Stimulated activated naive CD8-positive, alpha-beta T cell treated with anti-CD3 and anti-CD28 coated beads, Interleukin-15, Interleukin-2, amounts not matched to agents 100 ng/mL and 50 ng/mL, for 24 hours (primary cell): ENCODE measurements around the gene LMX1B.
"Not testable (repeated sequence)": the region's sequence is repeated elsewhere in the genome, so short reads cannot be mapped to it uniquely, and the experiment has no call there.

Source experiments
- H3K27ac Mint-ChIP-seq: one replicate; pipeline ENCODE4 v1.8.0; 2021; ENCODE audit warnings: mild to moderate bottlenecking, mixed read lengths
- H3K27me3 Mint-ChIP-seq: one replicate; pipeline ENCODE4 v1.8.0; 2021; ENCODE audit warnings: mixed read lengths
- H3K36me3 Mint-ChIP-seq: one replicate; pipeline ENCODE4 v1.8.0; 2021; ENCODE audit warnings: low read depth, mixed read lengths
- H3K4me1 Mint-ChIP-seq: one replicate; pipeline ENCODE4 v1.8.0; 2021; ENCODE audit warnings: low read depth, mixed read lengths
- H3K4me3 Mint-ChIP-seq: one replicate; pipeline ENCODE4 v1.8.0; 2021; ENCODE audit warnings: mild to moderate bottlenecking, mixed read lengths
- H3K9me3 Mint-ChIP-seq: one replicate; pipeline ENCODE4 v1.8.0; 2021; ENCODE audit warnings: mixed read lengths

Gene LMX1B

DNA sequence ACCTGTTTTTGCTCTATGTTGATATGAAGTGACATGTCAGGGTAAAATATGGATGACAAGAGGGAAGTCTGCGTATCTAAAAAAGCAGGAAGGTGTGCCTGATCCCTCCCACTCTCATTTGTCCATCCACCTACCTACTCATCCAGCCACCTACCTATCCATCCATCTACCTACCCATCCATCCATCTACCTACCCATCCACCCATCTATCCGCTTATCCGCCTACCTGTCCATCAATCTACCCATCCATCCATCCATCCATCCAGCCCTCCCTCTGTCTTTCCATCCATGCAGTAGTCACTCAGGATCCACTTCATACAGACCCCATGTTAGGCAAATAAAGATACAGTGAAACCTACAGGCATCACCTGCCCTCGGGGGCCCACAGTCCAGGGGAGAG is 32.4 kb downstream of the LMX1B start:
- Mint-ChIP-seq H3K36me3 (no peaks in the 10 kb centered on the region), H3K4me1 (no peaks in the 10 kb centered on the region), H3K27ac (no peak overlapping the region), H3K27me3 (peaks cover 76% of the 10 kb centered on the region), H3K9me3 (no peaks in the 10 kb centered on the region), H3K4me3 (no peak overlapping the region)

DNA sequence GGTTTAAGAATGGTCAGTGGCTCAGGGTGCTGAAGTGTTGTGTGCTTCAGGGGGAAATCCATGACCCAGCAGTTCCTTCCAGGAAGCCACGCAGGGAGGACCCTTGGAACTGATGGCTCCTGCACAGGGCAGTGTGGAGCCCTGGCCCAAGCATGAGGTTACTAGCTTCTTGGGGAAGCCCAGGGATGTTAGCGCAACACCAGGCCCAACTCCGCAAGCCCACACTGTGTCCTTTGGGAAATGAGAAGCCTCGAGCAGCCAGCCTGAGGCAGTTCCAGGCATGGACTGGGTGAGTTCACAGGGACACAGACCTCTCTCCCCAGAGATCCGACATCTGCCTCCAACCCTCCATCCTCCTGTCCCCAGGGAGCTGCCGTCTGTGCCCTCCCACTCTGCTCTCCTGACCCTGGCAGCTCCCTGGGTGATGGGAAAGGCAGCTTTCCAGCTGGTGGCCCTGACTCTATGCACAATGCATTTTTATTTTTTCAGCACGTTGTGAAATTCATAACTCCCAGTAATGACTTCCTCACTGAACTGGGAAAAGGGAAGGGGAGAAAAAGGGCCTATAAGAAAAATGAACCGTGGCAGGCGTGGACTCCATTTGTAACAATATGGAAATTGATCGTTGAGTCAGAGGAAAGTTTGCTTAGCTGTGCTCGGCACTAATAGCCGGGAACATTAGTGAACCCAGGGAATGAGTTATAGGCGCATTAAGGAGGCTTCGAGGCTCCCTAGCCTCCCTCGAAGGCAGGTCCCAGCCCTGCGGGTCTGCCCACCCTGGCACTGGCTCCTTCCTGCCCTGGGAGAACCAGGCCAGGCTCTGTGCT is 34.1 kb downstream of the LMX1B start:
- H3K27me3 Mint-ChIP-seq: peaks cover 66% of the 10 kb centered on the region
- no peaks in the 10 kb centered on the region for H3K36me3 Mint-ChIP-seq
- H3K27ac Mint-ChIP-seq: no peak overlapping the region
- no peaks in the 10 kb centered on the region for H3K4me1 Mint-ChIP-seq
- H3K9me3 Mint-ChIP-seq: no peaks in the 10 kb centered on the region
- H3K4me3 Mint-ChIP-seq: no peak overlapping the region

DNA sequence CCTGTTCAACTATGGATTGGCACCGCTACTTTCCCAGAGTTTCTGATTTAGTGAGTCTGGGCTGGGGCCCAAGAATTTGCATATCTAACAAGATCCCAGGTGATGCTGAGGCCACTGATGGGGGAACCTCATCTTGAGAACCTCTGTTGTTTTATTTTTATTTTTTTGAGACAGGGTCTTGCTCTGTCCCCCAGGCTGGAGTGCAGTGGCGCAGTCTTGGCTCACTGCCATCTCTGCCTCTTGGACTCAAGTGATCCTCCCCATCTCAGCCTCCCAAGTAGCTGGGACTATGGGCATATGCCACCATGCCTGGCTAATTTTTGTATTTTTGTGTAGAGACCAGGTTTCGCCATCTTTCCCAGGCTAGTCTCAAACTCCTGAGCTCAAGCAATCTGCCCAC is 35.7 kb downstream of the LMX1B start:
- no peak overlapping the region for H3K4me3 Mint-ChIP-seq
- H3K27me3 Mint-ChIP-seq: peaks cover 68% of the 10 kb centered on the region
- no peak overlapping the region for H3K27ac Mint-ChIP-seq
- no peaks in the 10 kb centered on the region for H3K36me3 Mint-ChIP-seq
- no peaks in the 10 kb centered on the region for H3K9me3 Mint-ChIP-seq
- no peaks in the 10 kb centered on the region for H3K4me1 Mint-ChIP-seq

DNA sequence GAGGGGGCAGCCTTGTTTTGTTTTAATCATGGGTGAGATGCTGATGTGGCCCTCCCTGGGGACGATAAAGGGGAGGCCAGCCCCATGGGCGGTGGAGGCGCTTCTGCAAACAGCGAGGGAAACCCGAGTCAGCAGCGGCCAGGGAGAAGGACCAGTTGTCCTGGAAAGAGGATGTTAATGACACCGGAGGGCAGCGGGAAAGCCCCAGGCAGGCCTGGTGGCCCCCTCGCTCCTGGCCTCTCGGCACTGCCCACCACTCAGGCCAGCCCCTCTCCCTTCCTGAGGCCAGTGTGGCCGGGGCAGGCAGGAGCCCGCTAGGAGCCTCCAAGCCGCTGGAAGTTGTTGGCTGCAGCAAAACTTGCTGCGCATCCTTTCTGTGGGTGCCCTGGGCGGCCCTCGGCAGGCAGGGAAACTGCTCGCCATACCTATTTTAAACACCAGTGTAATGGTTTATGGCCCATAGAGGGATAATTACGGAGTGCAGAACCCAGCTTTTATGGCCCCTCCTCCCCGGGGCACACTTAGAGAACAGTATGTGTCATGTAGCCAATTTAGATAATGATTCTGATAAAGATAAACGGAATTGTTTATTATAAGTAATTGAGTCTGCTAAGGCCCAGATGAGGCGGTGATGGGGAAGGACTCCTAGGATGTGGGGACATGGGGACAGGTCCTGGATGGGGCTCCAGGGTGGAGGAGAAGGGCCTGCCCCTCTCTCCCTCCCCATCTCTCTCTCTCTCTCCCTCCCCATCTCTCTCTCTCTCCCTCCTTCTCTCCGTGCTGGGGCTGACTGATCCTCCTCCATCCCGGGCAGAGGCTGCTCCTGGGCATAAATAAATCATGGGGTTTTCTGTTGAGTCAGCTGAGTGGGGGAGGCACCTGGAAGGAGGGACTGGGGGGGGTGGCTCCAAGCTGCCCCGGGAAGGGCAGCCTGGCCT is 36.9 kb downstream of the LMX1B start:
- no peaks in the 10 kb centered on the region for H3K4me1 Mint-ChIP-seq
- peaks cover 61% of the 10 kb centered on the region for H3K27me3 Mint-ChIP-seq
- no peak overlapping the region for H3K27ac Mint-ChIP-seq

DNA sequence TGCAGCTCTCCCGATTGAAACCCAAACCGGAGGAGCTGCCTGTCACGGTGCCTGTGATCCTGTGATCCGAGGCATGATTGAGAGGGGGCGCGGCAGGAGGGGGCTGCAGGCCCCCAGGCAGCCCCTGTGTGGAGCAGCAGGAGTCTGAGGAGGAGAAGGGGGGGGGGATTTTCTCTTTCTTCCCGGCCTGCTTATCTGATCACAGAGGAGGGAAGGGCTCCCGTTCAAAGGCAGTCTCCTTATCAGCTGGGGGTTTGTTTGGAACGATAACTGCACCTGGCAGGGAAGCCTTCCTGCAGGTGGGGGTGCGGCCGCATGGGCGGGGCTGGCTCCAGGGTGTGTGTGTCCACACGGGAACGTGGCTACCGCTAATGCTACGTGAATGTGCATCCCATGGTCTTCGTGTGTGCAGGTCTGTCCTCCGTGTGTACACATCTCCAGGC is 38.4 kb downstream of the LMX1B start:
- Mint-ChIP-seq H3K27me3 (peaks cover 60% of the 10 kb centered on the region), H3K36me3 (no peaks in the 10 kb centered on the region), H3K9me3 (no peaks in the 10 kb centered on the region), H3K27ac (no peak overlapping the region), H3K4me3 (no peak overlapping the region), H3K4me1 (no peaks in the 10 kb centered on the region)

More for the DNA sequence above, 36.9 kb downstream of the LMX1B start:
- Mint-ChIP-seq H3K4me3 (no peak overlapping the region), H3K9me3 (no peaks in the 10 kb centered on the region), H3K36me3 (no peaks in the 10 kb centered on the region)

DNA sequence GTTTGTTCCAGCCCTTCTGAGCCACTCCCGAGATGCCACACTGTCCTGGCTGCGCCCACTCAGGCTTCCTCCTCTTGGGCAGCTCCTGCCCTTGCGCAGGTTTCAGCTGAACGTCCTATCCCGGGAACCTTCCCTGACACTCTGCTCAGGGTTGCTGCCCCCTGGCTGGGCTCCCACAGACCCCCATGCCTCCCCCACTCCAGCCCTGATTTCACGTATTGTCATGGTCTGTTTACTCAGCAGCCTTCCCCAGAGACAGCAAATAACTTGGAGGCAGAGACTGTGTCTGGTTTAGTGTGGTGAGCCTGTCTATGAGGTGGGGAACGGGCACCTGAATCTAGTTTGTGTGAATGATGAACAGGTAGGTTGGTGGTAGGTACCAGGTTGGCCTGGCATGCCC is 40.4 kb downstream of the LMX1B start:
- H3K36me3 Mint-ChIP-seq: no peaks in the 10 kb centered on the region
- H3K9me3 Mint-ChIP-seq: no peaks in the 10 kb centered on the region
- no peaks in the 10 kb centered on the region for H3K4me1 Mint-ChIP-seq
- peaks cover 45% of the 10 kb centered on the region for H3K27me3 Mint-ChIP-seq
- no peak overlapping the region for H3K4me3 Mint-ChIP-seq
- no peak overlapping the region for H3K27ac Mint-ChIP-seq

DNA sequence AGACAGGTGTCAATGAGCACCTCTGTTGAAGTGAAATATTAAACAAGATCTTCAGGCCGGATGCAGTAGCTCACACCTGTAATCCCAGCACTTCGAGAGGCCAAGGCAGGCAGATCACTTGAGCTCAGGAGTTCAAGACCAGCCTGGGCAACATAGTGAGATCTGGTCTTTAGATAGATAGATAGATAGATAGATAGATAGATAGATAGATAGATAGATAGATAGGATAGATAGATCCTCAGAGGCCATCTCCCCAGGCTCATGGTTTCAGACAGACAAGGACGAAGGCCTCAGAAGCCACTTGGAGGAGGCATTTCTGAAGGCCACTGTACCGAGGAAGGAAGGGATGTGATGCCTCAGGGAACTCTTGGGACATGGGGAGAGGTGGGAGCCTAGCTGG is 42.5 kb downstream of the LMX1B start:
- H3K9me3 Mint-ChIP-seq, H3K27ac Mint-ChIP-seq, H3K4me1 Mint-ChIP-seq, H3K36me3 Mint-ChIP-seq, H3K4me3 Mint-ChIP-seq: not testable (repeated sequence)
- peaks cover 34% of the 10 kb centered on the region for H3K27me3 Mint-ChIP-seq

DNA sequence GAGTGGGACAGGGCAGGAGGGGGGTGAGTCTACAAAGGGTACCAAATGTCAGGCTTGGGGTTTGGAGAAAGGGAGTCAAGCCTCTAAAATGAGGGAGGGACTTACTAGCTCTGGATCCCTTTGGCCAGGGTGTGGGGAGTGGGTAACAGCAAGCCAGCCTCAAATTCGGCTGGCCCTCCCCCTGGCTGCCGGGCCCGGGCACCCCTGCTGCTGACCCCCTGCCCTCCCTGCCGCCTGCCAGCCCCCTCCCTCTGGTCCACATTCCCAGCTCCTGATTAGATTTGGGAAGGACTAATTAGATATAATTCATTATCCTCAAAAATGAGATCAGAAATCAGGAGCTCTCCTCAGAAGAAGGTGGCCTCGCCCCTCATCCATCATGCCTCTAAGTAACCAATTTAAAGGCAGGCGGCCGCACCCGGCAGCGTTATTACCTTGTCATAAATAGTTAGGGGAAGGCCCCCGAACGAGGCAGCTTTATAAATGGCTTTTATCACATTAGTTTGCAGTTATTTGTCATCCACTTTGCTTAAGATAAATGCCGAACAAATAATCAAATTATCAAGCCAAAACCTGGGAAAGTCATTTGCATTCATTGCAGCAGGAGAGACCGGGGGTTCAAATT is 44.6 kb downstream of the LMX1B start:
- Mint-ChIP-seq H3K27me3 (peaks cover 27% of the 10 kb centered on the region), H3K4me1 (no peaks in the 10 kb centered on the region), H3K27ac (no peak overlapping the region), H3K9me3 (no peaks in the 10 kb centered on the region), H3K4me3 (no peak overlapping the region), H3K36me3 (no peaks in the 10 kb centered on the region)

DNA sequence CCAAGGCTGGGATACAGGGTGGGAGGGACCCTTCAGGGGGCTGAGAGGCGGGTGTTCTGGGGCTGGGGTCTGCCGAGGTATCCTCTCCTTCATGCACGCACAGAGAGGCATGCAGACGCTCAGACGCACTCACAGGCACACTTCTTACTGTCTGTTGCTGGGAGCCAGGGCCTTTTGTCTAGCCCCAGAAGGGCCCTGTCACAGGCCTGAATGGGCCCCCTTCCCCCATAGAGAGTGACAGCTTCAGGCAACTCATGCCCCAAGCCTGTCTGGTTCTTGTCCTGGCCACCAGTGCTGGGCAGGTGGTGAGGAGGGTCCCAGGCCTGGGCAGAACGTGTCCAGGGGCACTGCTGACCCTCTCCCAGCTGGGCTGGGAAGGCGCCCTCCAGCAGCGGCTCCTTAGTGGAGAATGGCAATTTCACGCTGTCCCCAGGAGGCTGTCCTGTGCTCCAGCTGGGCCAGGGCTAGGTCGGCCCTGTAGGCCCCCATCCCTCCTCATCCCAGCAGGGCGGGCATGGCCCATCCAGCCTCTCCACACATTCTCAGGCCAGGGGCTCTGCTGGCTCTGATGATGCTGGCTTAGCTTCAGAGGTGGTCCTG is 45.3 kb downstream of the LMX1B start:
- Mint-ChIP-seq H3K4me1 (no peaks in the 10 kb centered on the region), H3K4me3 (no peak overlapping the region), H3K27me3 (peaks cover 23% of the 10 kb centered on the region), H3K9me3 (no peaks in the 10 kb centered on the region), H3K27ac (no peak overlapping the region), H3K36me3 (no peaks in the 10 kb centered on the region)

DNA sequence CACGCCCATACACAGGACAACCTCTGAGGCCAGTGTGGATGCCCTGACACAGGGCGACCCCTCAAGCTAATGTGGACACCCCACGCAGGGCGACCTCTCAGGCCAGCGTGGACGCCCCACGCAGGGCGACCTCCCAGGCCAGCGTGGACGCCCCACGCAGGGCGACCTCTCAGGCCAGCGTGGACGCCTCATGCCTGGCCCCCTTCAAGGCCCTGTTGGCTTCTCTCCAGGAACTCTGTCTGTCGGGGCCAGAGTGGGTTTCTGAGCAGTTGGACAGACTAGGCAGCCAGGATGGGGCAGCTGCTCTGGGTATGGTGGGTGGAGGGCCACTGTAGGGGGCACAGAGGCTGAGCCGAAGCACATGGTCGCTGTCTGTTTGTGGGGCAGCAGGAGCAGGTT is 47.4 kb downstream of the LMX1B start:
- H3K27ac Mint-ChIP-seq: no peak overlapping the region
- peaks cover 30% of the 10 kb centered on the region for H3K27me3 Mint-ChIP-seq
- H3K9me3 Mint-ChIP-seq: no peaks in the 10 kb centered on the region
- no peaks in the 10 kb centered on the region for H3K36me3 Mint-ChIP-seq
- H3K4me1 Mint-ChIP-seq: no peaks in the 10 kb centered on the region
- no peak overlapping the region for H3K4me3 Mint-ChIP-seq

DNA sequence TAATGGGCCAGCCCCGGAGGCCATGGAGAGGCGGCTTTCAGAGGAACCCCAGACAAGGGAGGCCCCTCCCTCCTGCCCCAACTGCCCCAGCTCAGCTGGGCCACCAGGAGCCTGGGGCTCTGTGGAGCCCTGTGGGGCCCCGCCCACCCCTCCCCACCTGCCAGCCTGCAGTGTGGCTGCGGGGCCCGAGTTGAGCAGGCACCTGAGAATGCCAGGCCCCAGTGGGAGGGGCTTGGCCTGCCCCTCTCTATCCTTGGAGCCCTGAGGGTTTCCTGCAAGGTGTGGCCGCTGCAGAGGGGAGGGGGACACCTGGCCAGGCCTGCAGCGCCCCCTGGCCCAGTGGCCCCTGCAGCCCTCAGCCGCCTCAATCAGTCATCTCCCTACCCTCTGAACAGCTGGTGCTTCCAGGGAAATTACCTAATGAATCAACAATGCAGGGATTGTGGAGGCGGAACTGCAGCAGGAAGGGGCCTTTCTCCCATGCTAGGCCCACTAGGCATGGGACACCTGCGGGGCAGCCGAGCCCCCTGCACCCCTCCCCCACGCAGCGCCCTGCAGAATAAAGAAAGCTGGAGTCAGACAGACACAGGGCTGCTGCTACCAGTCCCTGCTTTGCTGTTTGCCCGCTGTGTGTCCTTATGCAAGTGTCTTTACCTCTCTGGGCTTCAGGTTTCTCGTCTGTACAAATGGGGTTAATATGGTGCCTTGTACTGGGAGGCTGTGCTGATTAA is 48.0 kb downstream of the LMX1B start:
- Mint-ChIP-seq H3K36me3 (no peaks in the 10 kb centered on the region), H3K9me3 (no peaks in the 10 kb centered on the region), H3K4me3 (no peak overlapping the region), H3K4me1 (no peaks in the 10 kb centered on the region), H3K27ac (no peak overlapping the region), H3K27me3 (peaks cover 30% of the 10 kb centered on the region)

DNA sequence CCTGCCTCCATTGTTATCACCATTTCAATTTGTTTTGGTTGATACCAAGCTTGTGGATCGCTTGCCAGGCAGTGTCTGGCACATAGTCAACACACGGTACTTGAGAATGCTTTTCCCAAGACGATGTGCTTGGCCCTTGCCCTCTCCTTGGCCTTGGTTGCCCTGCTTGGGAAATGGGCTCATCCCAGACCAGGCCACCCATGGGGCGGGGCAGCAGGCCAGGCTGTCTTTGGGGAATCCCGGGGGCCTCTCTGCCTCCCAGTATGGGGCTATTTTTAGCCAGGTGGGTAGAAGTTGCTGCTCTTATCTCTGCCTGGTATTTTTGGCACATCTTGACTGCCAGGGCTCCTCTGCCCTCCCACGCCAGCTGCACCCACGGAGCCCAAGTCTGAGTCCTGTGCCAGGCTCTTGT is 49.9 kb downstream of the LMX1B start:
- H3K4me3 Mint-ChIP-seq: no peak overlapping the region
- H3K4me1 Mint-ChIP-seq: no peaks in the 10 kb centered on the region
- H3K36me3 Mint-ChIP-seq: no peaks in the 10 kb centered on the region
- H3K27ac Mint-ChIP-seq: no peak overlapping the region
- peaks cover 26% of the 10 kb centered on the region for H3K27me3 Mint-ChIP-seq
- H3K9me3 Mint-ChIP-seq: no peaks in the 10 kb centered on the region

DNA sequence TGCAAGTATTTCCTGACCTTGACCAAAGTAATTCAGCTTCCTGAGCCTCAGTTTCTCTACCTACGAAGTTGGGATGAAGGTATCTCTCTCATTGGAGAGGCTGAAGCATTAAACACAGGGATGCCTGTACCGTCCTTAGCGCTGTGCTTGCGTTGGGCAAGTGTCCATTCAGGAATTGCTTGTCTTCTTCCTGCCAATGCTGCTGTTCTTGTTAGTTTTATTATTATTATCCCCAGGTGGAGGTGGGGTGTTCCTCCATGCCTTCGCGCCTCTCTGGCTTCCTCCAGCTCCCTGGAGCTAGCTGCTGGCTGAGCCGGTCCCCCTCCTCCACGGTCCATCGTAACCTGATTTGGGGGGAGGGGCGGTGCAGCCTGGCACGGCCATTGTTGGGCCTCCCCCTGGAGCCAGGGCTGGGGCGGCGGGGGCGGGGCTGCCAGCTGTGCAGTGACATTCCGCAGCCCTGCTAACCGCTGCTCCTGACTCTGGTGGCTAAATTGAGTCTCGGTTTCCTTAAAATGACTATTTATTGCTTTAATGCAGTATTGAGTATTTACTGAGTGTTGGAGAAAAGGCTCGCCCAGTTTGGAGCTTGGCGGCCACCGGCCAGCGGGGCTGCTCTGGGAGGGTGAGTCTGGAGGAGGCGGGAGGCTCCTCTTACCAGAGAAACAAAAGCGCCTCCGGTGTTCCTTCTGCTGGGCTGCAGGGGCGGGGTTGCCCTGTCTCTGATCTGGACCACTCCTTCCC is 51.3 kb downstream of the LMX1B start:
- no peaks in the 10 kb centered on the region for H3K4me1 Mint-ChIP-seq
- no peaks in the 10 kb centered on the region for H3K36me3 Mint-ChIP-seq
- no peak overlapping the region for H3K27ac Mint-ChIP-seq
- H3K9me3 Mint-ChIP-seq: no peaks in the 10 kb centered on the region
- peaks cover 26% of the 10 kb centered on the region for H3K27me3 Mint-ChIP-seq
- no peak overlapping the region for H3K4me3 Mint-ChIP-seq

DNA sequence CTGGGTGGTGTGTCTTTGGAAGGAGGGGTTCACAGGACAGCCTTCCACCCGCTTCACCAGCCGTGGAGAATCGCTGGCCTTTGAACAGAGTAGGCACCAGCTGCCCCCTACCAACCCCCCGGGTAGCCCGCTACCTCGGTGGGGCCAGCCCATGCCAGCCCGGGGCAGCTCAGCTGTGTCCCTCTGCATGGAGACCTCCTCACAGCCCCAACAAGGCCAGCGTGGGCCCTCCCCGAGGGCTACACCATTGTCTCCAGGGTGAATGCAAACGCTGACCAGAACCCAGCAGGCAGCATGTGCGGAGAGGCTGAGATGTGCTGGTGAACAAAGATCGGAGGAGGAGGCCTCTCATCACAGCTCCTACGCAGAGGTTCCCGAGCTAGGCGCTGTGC is 51.9 kb downstream of the LMX1B start:
- Mint-ChIP-seq H3K36me3 (no peaks in the 10 kb centered on the region), H3K4me3 (no peak overlapping the region), H3K27me3 (peaks cover 26% of the 10 kb centered on the region), H3K4me1 (no peaks in the 10 kb centered on the region), H3K27ac (no peak overlapping the region), H3K9me3 (no peaks in the 10 kb centered on the region)
